Esophagus squamous epithelium (tissue), 4 donors: Measurements from ENCODE around the gene KLF4.

Experiments
- POLR2A ChIP-seq, 4 donors: fragments of 450-650 bp; IDR thresholded peaks; one replicate each; pipeline ENCODE4 v1.6.1; 2017; ENCODE audit warnings: antibody characterized with exemption in 4 of 4, mild to moderate bottlenecking in 4 of 4, moderate library complexity in 3 of 4
- TF ChIP-seq, protein P1 (sequence below), 6 experiments: fragments of 450-650 bp in 4 of 6; fragments of 200-600 bp in 2 of 6; sonication (generic) in 2 of 6; IDR thresholded peaks; one replicate each; pipeline ENCODE4 v1.5.1; 2016 to 2019; ENCODE audit warnings: antibody characterized with exemption in 6 of 6, mild to moderate bottlenecking in 4 of 6, moderate library complexity in 4 of 6

DNA sequence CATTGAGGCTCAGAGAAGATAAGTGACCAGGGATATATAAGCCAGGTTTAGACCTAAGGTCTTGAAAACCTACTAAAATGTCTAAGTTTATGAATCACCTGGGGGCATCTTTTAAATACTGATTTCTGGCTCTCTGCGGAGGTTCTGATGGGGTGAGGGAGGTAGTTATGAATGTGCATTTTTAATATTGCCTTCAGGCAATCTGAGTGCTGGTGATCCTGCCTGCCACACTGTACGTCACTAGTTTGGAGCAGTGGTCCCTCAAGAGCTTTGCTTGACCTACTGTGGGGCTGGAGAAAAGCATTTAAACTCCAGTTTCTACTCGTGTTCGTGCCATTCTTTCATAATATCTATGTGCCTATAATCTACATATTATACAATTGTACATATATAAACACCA lies 36.1 kb downstream of the KLF4 start:
- no peak for TF ChIP-seq POLR2A (IDR thresholded peaks at IDR 0.05)
- TF ChIP-seq, protein P1, sequence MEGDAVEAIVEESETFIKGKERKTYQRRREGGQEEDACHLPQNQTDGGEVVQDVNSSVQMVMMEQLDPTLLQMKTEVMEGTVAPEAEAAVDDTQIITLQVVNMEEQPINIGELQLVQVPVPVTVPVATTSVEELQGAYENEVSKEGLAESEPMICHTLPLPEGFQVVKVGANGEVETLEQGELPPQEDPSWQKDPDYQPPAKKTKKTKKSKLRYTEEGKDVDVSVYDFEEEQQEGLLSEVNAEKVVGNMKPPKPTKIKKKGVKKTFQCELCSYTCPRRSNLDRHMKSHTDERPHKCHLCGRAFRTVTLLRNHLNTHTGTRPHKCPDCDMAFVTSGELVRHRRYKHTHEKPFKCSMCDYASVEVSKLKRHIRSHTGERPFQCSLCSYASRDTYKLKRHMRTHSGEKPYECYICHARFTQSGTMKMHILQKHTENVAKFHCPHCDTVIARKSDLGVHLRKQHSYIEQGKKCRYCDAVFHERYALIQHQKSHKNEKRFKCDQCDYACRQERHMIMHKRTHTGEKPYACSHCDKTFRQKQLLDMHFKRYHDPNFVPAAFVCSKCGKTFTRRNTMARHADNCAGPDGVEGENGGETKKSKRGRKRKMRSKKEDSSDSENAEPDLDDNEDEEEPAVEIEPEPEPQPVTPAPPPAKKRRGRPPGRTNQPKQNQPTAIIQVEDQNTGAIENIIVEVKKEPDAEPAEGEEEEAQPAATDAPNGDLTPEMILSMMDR (IDR thresholded peaks at IDR 0.05) = no peak
